HL-60 (cell line): ENCODE results near the gene CNTN1.

Source experiments
- CTCF ChIP-seq: IDR thresholded peaks from one replicate; pipeline ENCODE4 v1.5.1; 2011; ENCODE audit warnings: low read length, control low read depth, inconsistent platforms; ENCODE audit not compliant: insufficient read depth
- REST ChIP-seq: IDR thresholded peaks from 2 replicates; pipeline ENCODE4 v1.6.1; 2012; ENCODE audit warnings: low read depth; ENCODE audit not compliant: insufficient replicate concordance
- SPI1 ChIP-seq: IDR thresholded peaks from 2 replicates; pipeline ENCODE4 v1.6.1; 2012; ENCODE audit warnings: low read depth, mild to moderate bottlenecking, borderline replicate concordance

- no peak for TF ChIP-seq CTCF
- TF ChIP-seq SPI1, result no peak
- TF ChIP-seq REST, result no peak
Measured at GRCh38 chr12:40733871-40734270, 41.6 kb downstream of the CNTN1 start.
